ENCODE results near the gene DUOX2.
"Not testable (repeated sequence)": the region's sequence is repeated elsewhere in the genome, so short reads cannot be mapped to it uniquely, and the experiment has no call there.

Gene DUOX2

GRCh38 chr15:45139770-45140169 lies 25.8 kb upstream of the DUOX2 start:
- DNase-seq (ENCODE audit: low read depth in 2 of 2): no peak
- no peak overlapping the region for H3K4me3 ChIP-seq (replicated peaks in 1 of 2; ENCODE audit: low read depth in 2 of 2, low read length in 2 of 2)
- no peak for TF ChIP-seq CTCF (IDR thresholded peaks at IDR 0.05; ENCODE audit: low read depth, low read length)

GRCh38 chr15:45138814-45139765 lies 25.1 kb upstream of the DUOX2 start:
- H3K4me3 ChIP-seq (replicated peaks in 1 of 2; ENCODE audit: low read depth in 2 of 2, low read length in 2 of 2): no peak overlapping the region
- DNase-seq (ENCODE audit: low read depth in 2 of 2): no peak
- no peak for TF ChIP-seq CTCF (IDR thresholded peaks at IDR 0.05; ENCODE audit: low read depth, low read length)

DNA sequence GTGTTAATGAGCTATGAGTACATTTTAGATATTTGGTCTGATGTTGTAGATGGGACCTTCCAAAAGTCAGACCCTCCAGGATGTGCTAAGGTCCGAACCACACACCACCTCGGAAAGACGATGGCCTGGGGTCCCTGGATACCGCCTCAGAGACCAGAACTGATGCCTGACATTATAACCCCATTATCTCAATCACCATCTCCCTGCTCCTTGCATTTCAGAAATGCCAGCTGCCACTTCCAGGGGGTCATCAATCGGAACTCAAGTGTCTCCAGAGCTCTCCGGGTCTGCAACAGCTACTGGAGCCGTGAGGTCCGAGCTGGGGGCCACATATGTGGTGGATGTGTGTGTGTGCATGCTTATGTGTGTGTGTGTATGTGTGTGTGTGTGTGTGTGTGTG lies 23.7 kb upstream of the DUOX2 start:
- DNase-seq (ENCODE audit: low read depth in 2 of 2): no peak
- no peak for TF ChIP-seq CTCF (IDR thresholded peaks at IDR 0.05; ENCODE audit: low read depth, low read length)

GRCh38 chr15:45136378-45136764 lies 22.4 kb upstream of the DUOX2 start:
- peak; percentile 11 for TF ChIP-seq CTCF (IDR thresholded peaks at IDR 0.05; ENCODE audit: low read depth, low read length)
- no peak overlapping the region for H3K4me3 ChIP-seq (replicated peaks in 1 of 2; ENCODE audit: low read depth in 2 of 2, low read length in 2 of 2)
- no peak for DNase-seq (ENCODE audit: low read depth in 2 of 2)

More for the DNA sequence above, 23.7 kb upstream of the DUOX2 start:
- no peak overlapping the region for H3K4me3 ChIP-seq (replicated peaks in 1 of 2; ENCODE audit: low read depth in 2 of 2, low read length in 2 of 2)

DNA sequence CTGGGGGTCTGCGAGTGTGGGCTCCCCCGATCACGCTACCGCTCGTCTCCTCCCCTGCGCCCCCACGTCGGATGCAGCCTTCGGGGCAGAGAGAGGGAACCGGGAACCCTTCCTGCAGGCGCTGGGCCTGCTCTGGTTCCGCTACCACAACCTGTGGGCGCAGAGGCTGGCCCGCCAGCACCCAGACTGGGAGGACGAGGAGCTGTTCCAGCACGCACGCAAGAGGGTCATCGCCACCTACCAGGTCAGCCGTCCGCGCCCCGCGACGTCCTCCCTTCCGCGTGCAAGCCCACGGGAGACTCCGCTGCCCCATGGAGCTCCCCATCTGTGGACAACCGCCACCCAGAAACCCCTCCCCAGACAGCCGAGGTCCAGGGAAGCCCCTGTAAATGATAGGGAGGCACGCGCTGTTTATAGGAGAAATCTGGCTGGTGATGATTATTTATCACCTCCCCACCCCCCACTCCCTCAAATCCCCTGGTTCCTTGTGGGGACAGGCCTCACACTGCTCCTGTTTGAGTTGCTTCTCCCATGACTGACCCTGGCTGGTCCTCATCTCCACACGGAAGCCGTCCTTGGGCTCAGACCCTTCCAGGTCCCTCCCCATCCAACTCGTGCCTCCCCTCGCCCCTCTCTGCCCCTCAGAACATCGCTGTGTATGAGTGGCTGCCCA lies 21.9 kb upstream of the DUOX2 start:
- H3K4me3 ChIP-seq (replicated peaks in 1 of 2; ENCODE audit: low read depth in 2 of 2, low read length in 2 of 2); DNase-seq (ENCODE audit: low read depth in 2 of 2): not testable (repeated sequence)

DNA sequence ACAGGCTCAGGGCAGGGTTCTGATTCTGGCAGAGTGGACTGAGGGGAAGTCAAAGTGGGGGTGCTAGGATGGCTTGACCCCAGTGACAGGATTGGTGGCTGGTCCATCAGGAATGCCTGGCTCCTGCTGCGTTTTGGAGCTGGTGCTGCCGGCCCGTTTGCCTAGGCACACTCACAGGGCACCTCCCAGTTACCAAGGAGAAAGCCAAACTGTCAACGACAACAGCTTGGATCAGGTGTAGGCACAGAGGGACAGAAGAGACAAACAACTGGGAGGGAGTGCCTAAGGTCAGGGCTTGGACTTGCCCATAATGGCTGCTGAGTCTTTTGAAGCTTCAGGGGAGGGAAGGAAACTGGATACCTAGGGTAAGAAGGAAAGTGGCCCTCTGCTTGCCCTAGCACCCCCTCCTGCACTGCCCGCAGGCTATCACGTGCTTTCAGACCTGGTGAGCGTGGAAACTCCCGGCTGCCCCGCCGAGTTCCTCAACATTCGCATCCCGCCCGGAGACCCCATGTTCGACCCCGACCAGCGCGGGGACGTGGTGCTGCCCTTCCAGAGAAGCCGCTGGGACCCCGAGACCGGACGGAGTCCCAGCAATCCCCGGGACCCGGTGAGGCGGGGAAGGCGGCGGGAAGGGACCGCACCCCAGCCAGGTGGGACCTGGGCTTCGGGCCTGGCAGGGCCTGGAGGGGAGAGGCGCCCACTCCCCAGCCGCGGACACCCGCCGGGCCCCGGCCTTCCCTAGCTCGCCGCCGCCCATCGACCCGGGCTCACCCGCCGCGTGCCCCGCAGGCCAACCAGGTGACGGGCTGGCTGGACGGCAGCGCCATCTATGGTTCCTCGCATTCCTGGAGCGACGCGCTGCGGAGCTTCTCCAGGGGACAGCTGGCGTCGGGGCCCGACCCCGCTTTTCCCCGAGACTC lies 21.0 kb upstream of the DUOX2 start:
- H3K4me3 ChIP-seq (replicated peaks in 1 of 2; ENCODE audit: low read depth in 2 of 2, low read length in 2 of 2): no peak overlapping the region
- no peak for DNase-seq (ENCODE audit: low read depth in 2 of 2)
- no peak for TF ChIP-seq CTCF (IDR thresholded peaks at IDR 0.05; ENCODE audit: low read depth, low read length)

Data from cardiac fibroblast (primary cell).